GM21528 (cell line): ENCODE measurements around the gene ANKRD65.
"Not testable (repeated sequence)": the region's sequence is repeated elsewhere in the genome, so short reads cannot be mapped to it uniquely, and the experiment has no call there.

Experiments used
- ATAC-seq: cut with Tn5 transposase; IDR thresholded peaks from one replicate; pipeline ENCODE4 v1.9.1; 2021; ENCODE audit warnings: mild to moderate bottlenecking, moderate library complexity; ENCODE audit not compliant: unreplicated experiment, low FRiP score

Gene ANKRD65

GRCh38 chr1:1421147-1421906 lies at the start of gene ANKRD65:
ANKRD65 (minus strand) TSS chr1:1421276; CDS start chr1:1421005, 271 bp downstream.
- no peak for ATAC-seq

GRCh38 chr1:1468196-1468985 lies 47.3 kb upstream of the ANKRD65 start:
- not testable (repeated sequence) for ATAC-seq

GRCh38 chr1:1463312-1463711 lies 42.2 kb upstream of the ANKRD65 start:
- ATAC-seq: no peak

GRCh38 chr1:1462318-1462966 lies 41.4 kb upstream of the ANKRD65 start:
- ATAC-seq: no peak

GRCh38 chr1:1461721-1462317 lies 40.7 kb upstream of the ANKRD65 start:
- ATAC-seq: no peak

GRCh38 chr1:1460540-1461130 lies 39.6 kb upstream of the ANKRD65 start:
- ATAC-seq: no peak

- ATAC-seq: not testable (repeated sequence)
These were observed 38.6 kb upstream of the ANKRD65 start for GRCh38 chr1:1459711-1460110.

GRCh38 chr1:1459156-1459555 lies 38.1 kb upstream of the ANKRD65 start:
- ATAC-seq: not testable (repeated sequence)

GRCh38 chr1:1456683-1457255 lies 35.7 kb upstream of the ANKRD65 start:
- ATAC-seq: not testable (repeated sequence)

- not testable (repeated sequence) for ATAC-seq
These were observed 34.9 kb upstream of the ANKRD65 start for GRCh38 chr1:1455934-1456333.

GRCh38 chr1:1455366-1455884 lies 34.3 kb upstream of the ANKRD65 start:
- ATAC-seq: no peak

GRCh38 chr1:1454286-1455056 lies 33.4 kb upstream of the ANKRD65 start:
- ATAC-seq: not testable (repeated sequence)

GRCh38 chr1:1452882-1453281 lies 31.8 kb upstream of the ANKRD65 start:
- ATAC-seq: no peak

- not testable (repeated sequence) for ATAC-seq
These were observed 31.3 kb upstream of the ANKRD65 start for GRCh38 chr1:1452365-1452739.

- no peak for ATAC-seq
These were observed 30.8 kb upstream of the ANKRD65 start for GRCh38 chr1:1451696-1452364.

GRCh38 chr1:1450616-1451015 lies 29.5 kb upstream of the ANKRD65 start:
- not testable (repeated sequence) for ATAC-seq

GRCh38 chr1:1449099-1449739 lies 28.1 kb upstream of the ANKRD65 start, which contains the start of gene ATAD3C:
ATAD3C (plus strand) TSS chr1:1449689; CDS start chr1:1450684, 995 bp downstream.
- no peak for ATAC-seq

GRCh38 chr1:1446631-1447030 lies 25.6 kb upstream of the ANKRD65 start:
- not testable (repeated sequence) for ATAC-seq
